ENCODE results near the gene SLC8B1.

DNA sequence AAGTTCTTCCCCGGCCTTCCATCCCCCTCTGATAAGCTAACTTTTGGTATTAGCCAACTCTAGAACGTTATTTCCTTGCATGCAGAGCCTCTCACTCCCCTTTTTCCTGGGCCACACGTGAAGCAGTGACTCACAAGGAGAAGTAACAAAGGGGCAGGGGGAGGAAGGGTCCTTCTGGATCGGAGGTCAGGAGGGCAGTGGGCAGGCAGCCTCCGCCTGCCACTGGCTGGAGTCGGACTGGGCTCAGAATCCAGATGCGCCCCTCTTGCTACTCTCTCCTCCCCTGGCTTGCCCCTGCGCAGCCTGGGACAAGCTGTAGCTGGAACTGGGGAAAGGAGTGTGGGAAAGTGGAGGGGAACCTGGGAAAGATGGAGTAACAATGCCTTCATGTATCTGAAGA, 58.6 kb downstream of the SLC8B1 start:
- TF ChIP-seq, protein P1, sequence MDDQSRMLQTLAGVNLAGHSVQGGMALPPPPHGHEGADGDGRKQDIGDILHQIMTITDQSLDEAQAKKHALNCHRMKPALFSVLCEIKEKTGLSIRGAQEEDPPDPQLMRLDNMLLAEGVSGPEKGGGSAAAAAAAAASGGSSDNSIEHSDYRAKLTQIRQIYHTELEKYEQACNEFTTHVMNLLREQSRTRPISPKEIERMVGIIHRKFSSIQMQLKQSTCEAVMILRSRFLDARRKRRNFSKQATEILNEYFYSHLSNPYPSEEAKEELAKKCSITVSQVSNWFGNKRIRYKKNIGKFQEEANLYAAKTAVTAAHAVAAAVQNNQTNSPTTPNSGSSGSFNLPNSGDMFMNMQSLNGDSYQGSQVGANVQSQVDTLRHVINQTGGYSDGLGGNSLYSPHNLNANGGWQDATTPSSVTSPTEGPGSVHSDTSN (IDR thresholded peaks at IDR 0.05), result no peak
- TF ChIP-seq CEBPB (IDR thresholded peaks at IDR 0.05) (no peak), EP300 (IDR thresholded peaks at IDR 0.05) (no peak), RAD21 (conservative IDR thresholded peaks at IDR 0.05 in 1 of 2, IDR thresholded peaks at IDR 0.05 in 1 of 2) (no peak), POLR2A (IDR thresholded peaks at IDR 0.05; ENCODE audit: low read length) (no peak), MAFK (IDR thresholded peaks at IDR 0.05; ENCODE audit: partially characterized antibody) (no peak), TP53 (CRISPR knock-in tag; IDR thresholded peaks at IDR 0.05) (no peak), RFX5 (IDR thresholded peaks at IDR 0.05) (no peak), SREBF2 (IDR thresholded peaks at IDR 0.05) (no peak)
- TF ChIP-seq, protein P2, sequence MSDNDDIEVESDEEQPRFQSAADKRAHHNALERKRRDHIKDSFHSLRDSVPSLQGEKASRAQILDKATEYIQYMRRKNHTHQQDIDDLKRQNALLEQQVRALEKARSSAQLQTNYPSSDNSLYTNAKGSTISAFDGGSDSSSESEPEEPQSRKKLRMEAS (IDR thresholded peaks at IDR 0.05), result no peak
- TF ChIP-seq, protein P3, sequence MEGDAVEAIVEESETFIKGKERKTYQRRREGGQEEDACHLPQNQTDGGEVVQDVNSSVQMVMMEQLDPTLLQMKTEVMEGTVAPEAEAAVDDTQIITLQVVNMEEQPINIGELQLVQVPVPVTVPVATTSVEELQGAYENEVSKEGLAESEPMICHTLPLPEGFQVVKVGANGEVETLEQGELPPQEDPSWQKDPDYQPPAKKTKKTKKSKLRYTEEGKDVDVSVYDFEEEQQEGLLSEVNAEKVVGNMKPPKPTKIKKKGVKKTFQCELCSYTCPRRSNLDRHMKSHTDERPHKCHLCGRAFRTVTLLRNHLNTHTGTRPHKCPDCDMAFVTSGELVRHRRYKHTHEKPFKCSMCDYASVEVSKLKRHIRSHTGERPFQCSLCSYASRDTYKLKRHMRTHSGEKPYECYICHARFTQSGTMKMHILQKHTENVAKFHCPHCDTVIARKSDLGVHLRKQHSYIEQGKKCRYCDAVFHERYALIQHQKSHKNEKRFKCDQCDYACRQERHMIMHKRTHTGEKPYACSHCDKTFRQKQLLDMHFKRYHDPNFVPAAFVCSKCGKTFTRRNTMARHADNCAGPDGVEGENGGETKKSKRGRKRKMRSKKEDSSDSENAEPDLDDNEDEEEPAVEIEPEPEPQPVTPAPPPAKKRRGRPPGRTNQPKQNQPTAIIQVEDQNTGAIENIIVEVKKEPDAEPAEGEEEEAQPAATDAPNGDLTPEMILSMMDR (IDR thresholded peaks at IDR 0.05), result no peak
